ENCODE measurements around the gene NT5DC2.

Gene NT5DC2

GRCh38 chr3:52552089-52552488, 18.4 kb upstream of the NT5DC2 start:
- CTCF ChIA-PET = interaction anchor here (0.9 to 1.2 kb wide), 4 partner anchors 9 to 124 kb away, joined by 3 read pairs; no protein-coding TSS in a partner anchor

GRCh38 chr3:52551118-52551517, 17.5 kb upstream of the NT5DC2 start:
- ChIA-PET POLR2A (interaction anchor here (1.6 kb wide), 1 partner anchor 14 kb away, joined by 3 read pairs; no protein-coding TSS in a partner anchor), CTCF (interaction anchor here (0.6 to 1.1 kb wide), 2 partner anchors 9 to 82 kb away, joined by 3 read pairs; no protein-coding TSS in a partner anchor)
- no peak for TF ChIP-seq CTCF (IDR thresholded peaks at IDR 0.05; ENCODE audit: insufficient read depth, low read length, missing control alignments)
- no peak for DNase-seq (ENCODE audit: low read depth, low spot score)
- no peak overlapping the region for H3K4me3 ChIP-seq (ENCODE audit: low read depth, low read length)

More at GRCh38 chr3:52552089-52552488, 18.4 kb upstream of the NT5DC2 start:
- DNase-seq (ENCODE audit: low read depth, low spot score) = no peak
- POLR2A ChIA-PET = interaction anchor here (1.6 kb wide), 1 partner anchor 14 kb away, joined by 3 read pairs; no protein-coding TSS in a partner anchor
- H3K4me3 ChIP-seq (ENCODE audit: low read depth, low read length) = no peak overlapping the region
- no peak for TF ChIP-seq CTCF (IDR thresholded peaks at IDR 0.05; ENCODE audit: insufficient read depth, low read length, missing control alignments)

- CTCF ChIA-PET = interaction anchor here (1.1 to 1.3 kb wide), 2 partner anchors 9 to 11 kb away, joined by 3 to 4 read pairs; no protein-coding TSS in a partner anchor
- H3K4me3 ChIP-seq (ENCODE audit: low read depth, low read length) = no peak overlapping the region
- DNase-seq (ENCODE audit: low read depth, low spot score) = no peak
- POLR2A ChIA-PET = interaction anchor here (1.5 kb wide), 1 partner anchor 11 kb away, joined by 4 read pairs; the partner anchor contains the start of gene UQCC5
- no peak for TF ChIP-seq CTCF (IDR thresholded peaks at IDR 0.05; ENCODE audit: insufficient read depth, low read length, missing control alignments)
These were observed 13.5 kb upstream of the NT5DC2 start for GRCh38 chr3:52547143-52547542.

GRCh38 chr3:52546111-52546901, 12.6 kb upstream of the NT5DC2 start:
- no peak overlapping the region for H3K4me3 ChIP-seq (ENCODE audit: low read depth, low read length)
- CTCF ChIA-PET = no interaction called here
- DNase-seq (ENCODE audit: low read depth, low spot score) = no peak
- POLR2A ChIA-PET = interaction anchor here (1.2 to 1.5 kb wide), 2 partner anchors 10 to 158 kb away, joined by 3 to 4 read pairs; partner anchors contain the start of gene UQCC5
- TF ChIP-seq CTCF (IDR thresholded peaks at IDR 0.05; ENCODE audit: insufficient read depth, low read length, missing control alignments) = no peak

- no peak for TF ChIP-seq CTCF (IDR thresholded peaks at IDR 0.05; ENCODE audit: insufficient read depth, low read length, missing control alignments)
- ChIA-PET CTCF (interaction anchor here (1.0 kb wide), 1 partner anchor 10 kb away, joined by 4 read pairs; no protein-coding TSS in a partner anchor), POLR2A (interaction anchor here (1.3 kb wide), 1 partner anchor 9 kb away, joined by 9 read pairs; the partner anchor contains the start of gene UQCC5)
- DNase-seq (ENCODE audit: low read depth, low spot score) = no peak
- no peak overlapping the region for H3K4me3 ChIP-seq (ENCODE audit: low read depth, low read length)
These were observed 11.3 kb upstream of the NT5DC2 start for GRCh38 chr3:52544937-52545336.

- no peak for TF ChIP-seq CTCF (IDR thresholded peaks at IDR 0.05; ENCODE audit: insufficient read depth, low read length, missing control alignments)
- ChIA-PET POLR2A (no interaction called here), CTCF (interaction anchor here (1.2 kb wide), 1 partner anchor 141 kb away, joined by 3 read pairs; no protein-coding TSS in a partner anchor)
- no peak overlapping the region for H3K4me3 ChIP-seq (ENCODE audit: low read depth, low read length)
- no peak for DNase-seq (ENCODE audit: low read depth, low spot score)
These were observed 7.4 kb upstream of the NT5DC2 start for GRCh38 chr3:52541050-52541449.

Data from AG04449 (cell line).